GM21717 (cell line): Measurements from ENCODE around the gene TNC.

Source experiments
- ATAC-seq: cut with Tn5 transposase; IDR thresholded peaks from one replicate; pipeline ENCODE4 v1.9.1; 2021; ENCODE audit warnings: mild to moderate bottlenecking, moderate library complexity; ENCODE audit not compliant: unreplicated experiment

TNC gene

GRCh38 chr9:115104908-115105307 is 13.0 kb downstream of the TNC start:
- no peak for ATAC-seq

- ATAC-seq, result no peak
These were observed 14.0 kb downstream of the TNC start for GRCh38 chr9:115103746-115104477.

- ATAC-seq, result no peak
These were observed 18.1 kb downstream of the TNC start for GRCh38 chr9:115099901-115100300.

GRCh38 chr9:115098226-115098965 is 19.6 kb downstream of the TNC start:
- ATAC-seq, result no peak

GRCh38 chr9:115093520-115093919 is 24.4 kb downstream of the TNC start:
- ATAC-seq, result no peak

GRCh38 chr9:115090486-115090885 is 27.5 kb downstream of the TNC start:
- no peak for ATAC-seq

- no peak for ATAC-seq
These were observed 29.1 kb downstream of the TNC start for GRCh38 chr9:115088860-115089259.

- ATAC-seq, result no peak
These were observed 31.1 kb downstream of the TNC start for GRCh38 chr9:115086886-115087285.

- no peak for ATAC-seq
These were observed 31.5 kb downstream of the TNC start for GRCh38 chr9:115086461-115086860.

GRCh38 chr9:115085773-115086377 is 32.1 kb downstream of the TNC start:
- no peak for ATAC-seq

- ATAC-seq, result no peak
These were observed 33.2 kb downstream of the TNC start for GRCh38 chr9:115084709-115085108.

GRCh38 chr9:115084157-115084556 is 33.8 kb downstream of the TNC start:
- ATAC-seq, result no peak

GRCh38 chr9:115080242-115080641 is 37.7 kb downstream of the TNC start:
- no peak for ATAC-seq

- ATAC-seq, result no peak
These were observed 38.8 kb downstream of the TNC start for GRCh38 chr9:115079156-115079555.

GRCh38 chr9:115073456-115073855 is 44.5 kb downstream of the TNC start:
- no peak for ATAC-seq

GRCh38 chr9:115071176-115071575 is 46.8 kb downstream of the TNC start:
- no peak for ATAC-seq

GRCh38 chr9:115069771-115070170 is 48.2 kb downstream of the TNC start:
- no peak for ATAC-seq

GRCh38 chr9:115069302-115069701 is 48.7 kb downstream of the TNC start:
- ATAC-seq, result no peak

- ATAC-seq, result no peak
These were observed 49.9 kb downstream of the TNC start for GRCh38 chr9:115068031-115068430.

GRCh38 chr9:115063058-115063845 is 54.7 kb downstream of the TNC start:
- no peak for ATAC-seq

GRCh38 chr9:115058684-115059315 is 59.2 kb downstream of the TNC start:
- ATAC-seq, result no peak
